WI38 (cell line): Measurements from ENCODE around the gene TCF12.

Source experiments
- H3K4me3 ChIP-seq: 2 replicates; pipeline ENCODE4 v1.5.1; 2011; ENCODE audit warnings: low read depth, mild to moderate bottlenecking, control low read depth, low read length
- CTCF ChIP-seq: IDR thresholded peaks from 2 replicates; pipeline ENCODE4 v1.5.1; 2012; ENCODE audit warnings: low read depth, mild to moderate bottlenecking, control low read depth, low read length

TCF12 gene

DNA sequence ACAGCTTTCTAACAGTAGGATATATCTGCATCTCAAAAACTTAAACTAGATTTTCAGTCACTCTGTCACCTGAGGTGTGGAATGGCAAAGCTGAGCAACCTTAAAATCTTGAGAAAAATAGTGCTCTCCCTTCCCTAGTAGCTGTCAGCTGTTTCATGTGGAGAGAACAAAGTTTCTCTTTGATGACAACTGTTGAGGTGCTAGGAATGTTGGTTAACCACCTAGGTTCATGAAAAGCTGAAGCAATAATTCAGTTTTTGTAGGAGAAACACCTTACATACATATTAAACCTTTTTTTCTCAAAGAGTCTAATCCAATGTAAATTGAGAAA is 40.8 kb downstream of the TCF12 start:
- TF ChIP-seq CTCF: no peak
- H3K4me3 ChIP-seq: no peak overlapping the region

- no peak overlapping the region for H3K4me3 ChIP-seq
- TF ChIP-seq CTCF: no peak
Measured at GRCh38 chr15:56960116-56960515, 41.7 kb downstream of the TCF12 start.

DNA sequence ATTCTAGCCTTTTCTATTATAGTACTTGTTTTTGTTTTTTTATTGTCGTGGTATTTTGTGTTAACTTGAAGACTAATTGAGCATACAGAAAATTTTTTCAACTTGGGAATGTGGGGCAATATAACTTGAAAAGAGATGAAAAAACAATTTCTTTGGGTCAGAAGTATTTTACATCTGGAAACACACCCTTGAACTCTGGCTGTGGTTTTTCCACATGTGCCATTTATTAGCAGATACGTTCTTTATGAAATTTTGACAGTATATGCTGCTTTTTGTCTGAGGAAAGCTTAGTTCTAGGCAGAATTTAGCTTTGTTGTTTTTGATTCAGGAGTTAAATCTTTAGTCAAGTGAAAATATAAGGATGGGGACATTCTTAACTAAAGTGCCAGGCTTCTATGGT is 44.7 kb downstream of the TCF12 start:
- H3K4me3 ChIP-seq: no peak overlapping the region
- no peak for TF ChIP-seq CTCF

DNA sequence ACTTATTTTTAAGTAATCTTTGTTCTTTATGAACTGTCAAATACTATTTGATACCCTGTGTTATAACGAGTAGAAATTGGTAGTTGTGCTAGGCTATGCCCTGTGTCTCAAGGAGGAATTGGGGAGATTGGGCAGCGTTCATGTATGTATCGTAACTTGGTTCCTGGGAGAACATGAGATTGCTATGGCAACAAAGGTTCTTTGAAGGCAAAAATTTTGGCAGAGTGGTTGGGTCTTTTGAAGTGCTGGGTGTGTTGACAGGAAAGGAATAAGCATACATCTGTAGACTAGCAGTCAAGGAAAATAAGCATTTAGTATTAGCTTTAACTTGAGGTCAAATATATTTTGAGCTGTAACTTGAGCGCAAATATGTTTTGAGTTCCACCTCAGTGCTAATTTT is 45.3 kb downstream of the TCF12 start:
- no peak overlapping the region for H3K4me3 ChIP-seq
- TF ChIP-seq CTCF: no peak

- no peak overlapping the region for H3K4me3 ChIP-seq
- no peak for TF ChIP-seq CTCF
Measured at GRCh38 chr15:56964182-56964581, 45.7 kb downstream of the TCF12 start.

- H3K4me3 ChIP-seq: no peak overlapping the region
- TF ChIP-seq CTCF: no peak
Measured at GRCh38 chr15:56965231-56966013, 47.0 kb downstream of the TCF12 start.

DNA sequence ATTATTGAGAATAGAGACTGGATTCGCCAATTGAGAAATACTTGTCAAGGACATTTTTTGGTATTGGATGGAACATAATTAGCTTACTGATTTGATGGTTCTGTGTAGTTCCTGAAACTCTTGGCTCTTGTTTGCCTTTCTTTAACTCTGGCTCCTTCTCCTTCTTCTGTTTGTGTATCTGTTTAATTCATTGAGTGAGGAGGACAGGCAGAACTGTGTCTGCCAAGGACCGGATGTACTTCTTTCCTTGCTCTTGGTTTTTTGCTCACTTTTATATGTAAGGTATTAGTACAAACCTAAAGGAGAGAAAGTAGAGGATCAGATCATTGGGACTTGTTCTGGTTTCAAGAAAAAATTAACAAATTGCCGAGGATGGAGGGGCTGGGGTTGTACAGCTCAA is 48.9 kb downstream of the TCF12 start:
- H3K4me3 ChIP-seq: no peak overlapping the region
- TF ChIP-seq CTCF: no peak
